Activated CD8-positive, alpha-beta memory T cell treated with anti-CD3 and anti-CD28 coated beads for 48 hours (primary cell): ENCODE data around the gene TMEM255B.
"Not testable (repeated sequence)": the region's sequence is repeated elsewhere in the genome, so short reads cannot be mapped to it uniquely, and the experiment has no call there.

Source experiments
- DNase-seq, 3 experiments: peaks; one replicate each; pipeline ENCODE4 v3.0.0-alpha.2; 2020; ENCODE audit warnings: low read depth in 2 of 3, low spot score in 2 of 3

The TMEM255B gene

GRCh38 chr13:113758651-113759524, at the start of gene TMEM255B:
Gene TMEM255B (plus strand): TSS chr13:113759226. CDS start chr13:113759270, 44 bp downstream.
- peak; percentile 41 to 55 (median 55) for DNase-seq

GRCh38 chr13:113722921-113723320, 36.1 kb upstream of the TMEM255B start:
- no peak for DNase-seq

DNA sequence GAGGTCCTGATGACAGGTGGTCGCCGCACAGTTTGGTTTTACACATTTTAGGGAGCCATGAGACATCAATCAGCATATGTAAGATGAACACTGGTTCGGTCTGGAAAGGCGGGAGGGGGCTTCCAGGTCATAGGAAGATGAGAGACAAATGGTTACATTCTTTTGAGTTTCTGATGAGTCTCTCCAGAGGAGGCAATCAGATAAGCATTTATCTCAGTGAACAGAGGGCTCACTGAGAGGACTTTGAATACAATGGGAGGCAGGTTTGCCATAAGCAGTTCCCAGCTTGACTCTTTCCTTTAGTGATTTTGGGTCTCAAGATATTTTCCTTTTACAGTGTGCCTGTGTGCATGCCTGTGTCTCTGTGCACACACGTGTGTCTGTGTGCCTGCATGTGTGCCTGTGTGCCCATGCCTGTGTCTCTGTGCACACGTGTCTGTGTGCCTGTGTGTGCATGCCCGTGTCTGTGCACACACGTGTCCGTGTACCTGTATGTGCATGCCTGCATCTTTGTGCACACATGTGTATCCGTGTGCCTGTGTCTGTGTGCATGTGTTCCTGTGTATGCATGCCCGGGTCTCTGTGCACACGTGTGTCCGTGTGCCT, 35.5 kb upstream of the TMEM255B start:
- no peak for DNase-seq

- DNase-seq, result no peak
Measured at GRCh38 chr13:113724016-113724758, 34.8 kb upstream of the TMEM255B start.

GRCh38 chr13:113724780-113725315, 34.2 kb upstream of the TMEM255B start:
- peak; percentile 66 to 84 (median 72) for DNase-seq

DNA sequence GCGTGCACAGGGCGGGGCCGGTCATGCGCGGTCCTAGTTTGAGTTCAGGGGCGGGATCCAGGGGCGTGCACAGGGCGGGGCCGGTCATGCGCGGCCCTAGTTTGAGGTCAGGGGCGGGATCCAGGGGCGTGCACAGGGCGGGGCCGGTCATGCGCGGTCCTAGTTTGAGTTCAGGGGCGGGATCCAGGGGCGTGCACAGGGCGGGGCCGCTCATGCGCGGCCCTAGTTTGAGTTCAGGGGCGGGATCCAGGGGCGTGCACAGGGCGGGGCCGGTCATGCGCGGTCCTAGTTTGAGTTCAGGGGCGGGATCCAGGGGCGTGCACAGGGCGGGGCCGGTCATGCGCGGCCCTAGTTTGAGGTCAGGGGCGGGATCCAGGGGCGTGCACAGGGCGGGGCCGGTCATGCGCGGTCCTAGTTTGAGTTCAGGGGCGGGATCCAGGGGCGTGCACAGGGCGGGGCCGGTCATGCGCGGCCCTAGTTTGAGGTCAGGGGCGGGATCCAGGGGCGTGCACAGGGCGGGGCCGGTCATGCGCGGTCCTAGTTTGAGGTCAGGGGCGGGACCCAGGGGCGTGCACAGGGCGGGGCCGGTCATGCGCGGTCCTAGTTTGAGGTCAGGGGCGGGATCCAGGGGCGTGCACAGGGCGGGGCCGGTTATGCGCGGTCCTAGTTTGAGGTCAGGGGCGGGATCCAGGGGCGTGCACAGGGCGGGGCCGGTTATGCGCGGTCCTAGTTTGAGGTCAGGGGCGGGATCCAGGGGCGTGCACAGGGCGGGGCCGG, 33.5 kb upstream of the TMEM255B start:
- not testable (repeated sequence) for DNase-seq

DNA sequence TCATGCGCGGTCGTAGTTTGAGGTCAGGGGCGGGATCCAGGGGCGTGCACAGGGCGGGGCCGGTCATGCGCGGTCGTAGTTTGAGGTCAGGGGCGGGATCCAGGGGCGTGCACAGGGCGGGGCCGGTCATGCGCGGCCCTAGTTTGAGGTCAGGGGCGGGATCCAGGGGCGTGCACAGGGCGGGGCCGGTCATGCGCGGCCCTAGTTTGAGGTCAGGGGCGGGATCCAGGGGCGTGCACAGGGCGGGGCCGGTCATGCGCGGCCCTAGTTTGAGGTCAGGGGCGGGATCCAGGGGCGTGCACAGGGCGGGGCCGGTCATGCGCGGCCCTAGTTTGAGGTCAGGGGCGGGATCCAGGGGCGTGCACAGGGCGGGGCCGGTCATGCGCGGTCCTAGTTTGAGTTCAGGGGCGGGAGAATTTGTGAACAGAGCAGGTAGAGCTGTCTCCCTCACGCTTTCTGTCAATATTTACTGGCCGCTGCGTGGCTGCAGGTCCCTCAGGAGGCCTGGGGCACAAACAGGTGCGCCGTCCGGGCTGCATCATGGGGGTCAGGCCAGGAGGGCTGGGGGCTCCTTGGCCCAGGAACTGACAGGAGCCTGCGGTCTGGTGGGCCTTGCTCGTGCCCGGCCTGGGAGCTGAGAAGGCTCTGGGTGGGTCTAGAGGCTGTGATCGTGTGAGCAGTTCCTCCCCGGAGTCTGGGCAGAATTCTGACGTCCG, 32.8 kb upstream of the TMEM255B start:
- not testable (repeated sequence) for DNase-seq

- DNase-seq, result no peak
Measured at GRCh38 chr13:113726961-113727411, 32.0 kb upstream of the TMEM255B start.

DNA sequence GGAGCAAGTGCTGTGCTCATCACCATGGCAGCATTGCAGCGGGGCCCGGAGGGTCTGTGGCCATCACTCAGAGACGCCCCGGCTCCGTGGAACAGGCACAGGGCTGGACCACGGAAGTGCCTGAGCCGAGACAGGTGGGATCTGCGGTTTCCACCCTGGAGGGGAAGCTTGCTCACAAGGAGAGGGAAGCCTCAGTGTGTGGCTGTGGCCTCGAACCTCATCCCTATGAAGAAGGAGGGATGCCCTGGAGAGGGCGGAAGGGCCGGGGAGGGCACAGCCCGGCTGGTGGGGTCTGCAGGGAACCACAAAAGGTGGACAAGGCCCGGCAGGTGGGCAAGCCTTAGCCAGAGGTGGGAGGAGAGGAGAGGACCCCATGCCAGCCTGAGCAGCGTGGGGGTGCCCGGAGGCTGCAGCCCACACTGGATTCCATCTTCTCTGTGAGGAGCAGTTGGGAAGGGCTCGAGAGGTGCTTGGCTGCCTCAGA, 30.4 kb upstream of the TMEM255B start:
- DNase-seq, result no peak

DNA sequence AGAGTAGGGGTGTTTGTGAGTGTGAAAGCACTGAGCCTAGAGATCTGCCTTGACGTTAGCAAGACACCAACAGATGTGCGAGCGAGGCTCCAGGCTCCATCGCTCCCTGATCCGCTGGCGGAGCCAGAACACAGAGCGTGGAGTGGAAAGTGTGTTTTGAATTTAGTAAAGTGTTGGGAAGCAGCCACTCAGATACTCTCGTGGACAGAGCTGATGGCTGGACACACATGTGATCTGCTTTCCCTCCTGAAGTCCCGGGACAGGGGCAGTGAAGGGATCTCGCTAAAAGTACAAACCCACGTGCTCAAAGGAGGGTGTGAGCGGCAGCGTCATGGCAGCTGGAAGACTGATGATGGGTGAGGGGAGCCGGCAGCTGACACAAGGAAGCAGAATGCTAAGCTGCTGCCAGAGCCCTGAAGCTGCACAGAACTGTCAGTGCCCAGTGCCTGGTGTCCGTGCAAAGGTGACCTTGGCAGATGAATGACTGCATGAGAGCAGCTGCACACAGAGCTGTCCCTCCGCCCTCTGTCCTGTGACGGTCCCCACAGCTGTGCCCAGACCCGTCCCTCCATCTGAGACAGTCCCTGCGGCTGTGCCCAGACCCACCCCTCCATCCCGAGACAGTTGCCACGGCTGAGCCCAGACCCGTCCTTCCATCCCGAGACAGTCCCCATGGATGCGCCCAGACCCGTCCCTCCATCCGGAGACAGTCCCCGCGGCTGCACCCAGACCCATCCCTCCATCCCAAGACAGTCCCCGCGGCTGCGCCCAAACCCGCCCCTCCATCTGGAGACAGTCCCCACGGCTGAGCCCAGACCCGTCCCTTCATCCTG, 29.6 kb upstream of the TMEM255B start:
- no peak for DNase-seq

GRCh38 chr13:113730258-113730691, 28.8 kb upstream of the TMEM255B start:
- no peak for DNase-seq

DNA sequence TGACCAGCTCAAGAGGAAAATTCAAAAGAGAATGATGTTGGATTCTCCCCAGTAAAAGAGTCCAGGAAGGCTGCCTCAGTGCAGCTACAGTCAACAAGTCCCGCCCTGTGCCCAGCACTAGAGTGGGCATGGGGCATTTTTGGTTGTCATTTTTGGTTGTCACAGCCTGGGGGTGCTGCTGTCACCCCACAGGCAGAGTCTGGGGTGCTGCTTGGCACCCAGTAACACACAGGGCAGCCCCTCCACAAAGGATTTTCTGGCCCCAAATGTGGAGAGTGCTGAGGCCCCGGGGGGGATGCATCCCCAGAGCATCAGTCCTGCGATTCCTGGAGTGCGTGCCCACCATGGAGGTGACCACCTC, 28.2 kb upstream of the TMEM255B start:
- DNase-seq, result no peak

DNA sequence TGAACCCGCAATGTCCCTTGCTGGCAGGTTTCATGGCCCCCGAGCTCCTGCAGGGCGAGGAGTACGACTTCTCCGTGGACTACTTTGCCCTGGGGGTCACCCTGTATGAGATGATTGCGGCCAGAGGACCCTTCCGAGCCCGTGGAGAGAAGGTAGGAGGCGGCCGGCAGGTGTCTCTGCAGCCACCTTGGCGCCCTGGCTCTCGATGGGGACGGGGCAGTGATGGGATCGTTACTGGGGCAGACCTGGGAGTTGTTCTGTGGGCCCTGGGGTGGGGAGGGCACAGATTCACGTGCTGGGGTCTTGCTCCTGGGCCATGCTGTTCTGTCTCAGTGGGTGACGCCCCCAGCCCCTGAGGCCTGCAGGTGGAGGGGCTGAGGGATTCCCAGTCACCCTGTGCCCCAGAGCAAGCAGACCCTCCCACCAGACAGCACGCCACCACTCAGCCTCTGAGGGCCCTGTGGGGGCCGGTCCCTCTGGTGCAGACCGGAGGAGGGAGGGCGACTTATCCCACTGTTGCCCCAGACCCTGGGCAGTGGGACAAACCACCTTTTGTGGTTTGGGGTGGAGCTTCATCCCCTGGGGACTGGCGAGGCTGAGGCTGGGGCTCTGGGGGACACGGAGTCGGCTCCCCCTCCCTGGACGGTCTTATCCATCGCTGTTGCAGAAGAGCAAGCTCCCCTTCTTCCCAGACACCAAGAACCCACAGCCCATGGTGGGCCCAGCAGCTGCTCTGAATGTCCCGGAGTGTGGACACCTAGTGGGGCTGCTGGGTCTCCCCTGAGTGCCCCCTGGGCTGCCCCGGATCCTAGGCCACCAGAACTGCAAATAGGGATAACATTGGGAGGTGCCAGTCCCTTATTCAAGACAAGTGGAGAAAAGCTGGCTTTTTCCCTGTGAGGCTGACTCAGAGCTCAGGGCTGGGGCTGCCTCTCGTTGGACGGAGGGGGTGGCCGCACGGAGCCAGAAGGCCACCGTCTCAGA, 27.5 kb upstream of the TMEM255B start:
- no peak for DNase-seq

- no peak for DNase-seq
Measured at GRCh38 chr13:113732176-113732960, 26.7 kb upstream of the TMEM255B start.

DNA sequence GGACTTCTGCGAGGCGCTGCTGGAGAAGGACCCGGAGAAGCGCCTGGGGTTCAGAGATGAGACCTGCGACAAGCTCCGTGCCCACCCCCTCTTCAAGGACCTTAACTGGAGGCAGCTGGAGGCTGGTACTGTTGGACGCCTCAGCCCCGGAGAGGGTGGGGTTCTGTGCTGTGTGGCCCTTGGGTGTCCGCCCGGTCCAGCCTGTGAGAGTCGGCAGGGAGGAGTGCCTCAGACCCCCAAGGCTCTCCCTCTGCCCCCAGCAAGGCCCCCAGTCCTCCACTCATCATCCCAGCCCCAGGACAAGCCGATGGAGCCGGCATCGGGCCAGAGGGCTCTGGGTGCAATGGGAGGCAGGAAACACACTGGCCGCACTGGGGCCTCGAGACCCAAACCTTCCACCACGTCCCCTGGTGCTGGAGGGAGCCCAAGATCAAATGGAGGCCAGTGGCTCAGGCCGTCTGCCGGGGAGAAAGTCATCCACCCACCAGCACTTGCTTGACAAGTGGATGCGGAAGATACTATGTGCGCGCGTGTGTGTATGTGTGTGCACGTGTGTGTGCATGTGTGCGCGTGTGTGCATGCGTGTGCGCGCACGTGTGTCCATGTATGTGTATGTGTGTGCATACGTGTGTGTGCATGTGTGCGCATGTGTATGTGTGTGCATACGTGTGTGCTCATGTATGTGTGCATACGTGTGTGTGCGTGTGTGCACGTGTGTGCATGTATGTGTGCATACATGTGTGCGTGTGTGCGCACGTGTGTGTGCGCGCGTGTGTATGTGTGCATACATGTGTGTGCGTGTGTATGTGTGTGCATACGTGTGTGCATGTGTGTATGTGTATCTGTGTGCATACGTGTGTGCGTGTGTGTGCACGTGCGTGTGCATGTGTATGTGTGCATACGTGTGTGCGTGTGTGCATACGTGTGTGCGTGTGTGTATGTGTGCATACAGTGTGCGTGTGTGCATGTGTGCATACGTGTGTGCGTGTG, 25.8 kb upstream of the TMEM255B start:
- no peak for DNase-seq
